HepG2 (cell line): Measurements from ENCODE around the gene RNF175.

Source experiments
- CTCF ChIP-seq: sonication (generic); formaldehyde crosslinking; IDR thresholded peaks from 2 replicates; pipeline ENCODE4 v1.5.0; 2020; ENCODE audit warnings: mild to moderate bottlenecking, missing genetic modification reagents, moderate library complexity
- HMG20B ChIP-seq: conservative IDR thresholded peaks from 2 replicates; pipeline ENCODE4 v1.6.1; 2016; ENCODE audit warnings: missing genetic modification reagents, missing compliant biosample characterization
- NR3C1 ChIP-seq: sonication (generic); formaldehyde crosslinking; IDR thresholded peaks from 2 replicates; pipeline ENCODE4 v1.4.0; 2020; ENCODE audit warnings: missing genetic modification reagents
- ZMYM4 ChIP-seq: sonication (generic); formaldehyde crosslinking; IDR thresholded peaks from 2 replicates; pipeline ENCODE4 v1.8.1; 2023; ENCODE audit warnings: mild to moderate bottlenecking, missing genetic modification reagents
- ZNF263 ChIP-seq: sonication (generic); formaldehyde crosslinking; IDR thresholded peaks from 2 replicates; pipeline ENCODE4 v1.4.0; 2020; ENCODE audit warnings: missing genetic modification reagents
- ZUFSP ChIP-seq: sonication (generic); formaldehyde crosslinking; IDR thresholded peaks from 2 replicates; pipeline ENCODE4 v1.9.0; 2021; ENCODE audit warnings: missing genetic modification reagents, mild to moderate bottlenecking, borderline replicate concordance

- TF ChIP-seq ZUFSP (no peak), NR3C1 (no peak), HMG20B (no peak), ZNF263 (CRISPR knock-in tag) (no peak), ZMYM4 (no peak), CTCF (no peak)
Observed at GRCh38 chr4:153741541-153741940, 18.3 kb downstream of the RNF175 start.
